Endothelial cell of umbilical vein (primary cell): ENCODE results near the gene TIMP1. TPM values are rescaled to one million over a fixed set of nuclear protein-coding genes. Genes with fewer than 3 reads are reported as not detected.

ENCODE experiments used
- BruUV-seq: library from RNA; stranded (reverse); fragments of 400-500 nt; replicated peaks from 2 replicates; lab custom pipeline; 2021; lab: Mats Ljungman, UMichigan
- CTCF ChIA-PET: fragments of 300-600, 350-600 bp; sonication (Branson Sonifier 250); formaldehyde crosslinking; loops from one replicate; lab custom pipeline; 2021; ENCODE audit warnings: antibody characterized with exemption, inconsistent platforms; lab: Charles Lee
- POLR2A ChIA-PET: fragments of 300-600, 350-600 bp; sonication (Branson Sonifier 250); formaldehyde crosslinking; loops from one replicate; lab custom pipeline; 2021; ENCODE audit warnings: antibody characterized with exemption, inconsistent platforms; lab: Charles Lee
- DNase-seq: peaks from one replicate; pipeline ENCODE4 v3.0.0-alpha.2; 2011; ENCODE audit warnings: low read depth, low spot score
- FAIRE-seq: peaks from 2 replicates; lab custom pipeline; 2011; peaks lifted over from hg19 to GRCh38; lab: Jason Lieb, UNC
- H2AFZ ChIP-seq: 2 replicates; pipeline ENCODE4 v1.6.0; 2012; ENCODE audit warnings: low read depth, low read length, control low read depth, inconsistent platforms
- H3K27ac ChIP-seq: 2 replicates; pipeline ENCODE4 v1.5.1; 2011; ENCODE audit warnings: low read depth, mild to moderate bottlenecking, control low read depth, low read length, moderate library complexity; ENCODE audit not compliant: insufficient read depth
- H3K27me3 ChIP-seq, 2 experiments: 2 replicates each; pipeline versions ENCODE4 v1.6.0 to v1.6.1; 2011; ENCODE audit warnings: low read length in 2 of 2, mixed read lengths in 1 of 2; ENCODE audit not compliant: control insufficient read depth in 2 of 2, insufficient read depth in 2 of 2
- H3K36me3 ChIP-seq, 2 experiments: 2 replicates in 1 of 2; 3 replicates in 1 of 2; pipeline ENCODE4 v1.5.1; 2011; ENCODE audit warnings: low read length in 2 of 2, mild to moderate bottlenecking in 1 of 2, moderate library complexity in 1 of 2; ENCODE audit not compliant: control insufficient read depth in 2 of 2, insufficient read depth in 2 of 2; ENCODE audit errors: extremely low read depth in 1 of 2
- H3K4me1 ChIP-seq: 3 replicates; pipeline ENCODE4 v1.5.1; 2011; ENCODE audit warnings: mild to moderate bottlenecking, low read length; ENCODE audit not compliant: control insufficient read depth, insufficient read depth; ENCODE audit errors: extremely low read depth
- H3K4me2 ChIP-seq: 2 replicates; pipeline ENCODE4 v1.6.1; 2011; ENCODE audit warnings: low read length, control low read depth, mixed read lengths; ENCODE audit not compliant: insufficient read depth
- H3K4me3 ChIP-seq, 3 experiments: fragments of 200-600 bp in 1 of 3; sonication (generic), shearing (Covaris generic) in 1 of 3; replicated peaks in 1 of 3; 2 replicates each; pipeline ENCODE4 v1.5.1; 2011 to 2016; ENCODE audit warnings: control low read depth in 3 of 3, low read length in 3 of 3, mild to moderate bottlenecking in 2 of 3, inconsistent platforms in 1 of 3, low read depth in 1 of 3, moderate library complexity in 1 of 3; ENCODE audit not compliant: insufficient read depth in 1 of 3
- H3K79me2 ChIP-seq: 2 replicates; pipeline ENCODE4 v1.6.0; 2012; ENCODE audit warnings: low read length, inconsistent platforms; ENCODE audit not compliant: control insufficient read depth, insufficient read depth
- H3K9ac ChIP-seq: replicated peaks from 2 replicates; pipeline ENCODE3; 2011; ENCODE audit warnings: low read length, control low read depth; ENCODE audit not compliant: insufficient read depth; ENCODE audit errors: extremely low read depth
- H3K9me1 ChIP-seq: replicated peaks from 3 replicates; pipeline ENCODE4 v1.6.0; 2011; ENCODE audit warnings: mild to moderate bottlenecking, low read length; ENCODE audit not compliant: control insufficient read depth, insufficient read depth; ENCODE audit errors: extremely low read depth
- H3K9me3 ChIP-seq: replicated peaks from 2 replicates; pipeline ENCODE4 v1.5.1; 2012; ENCODE audit warnings: low read length, inconsistent platforms; ENCODE audit not compliant: control insufficient read depth, insufficient read depth
- H4K20me1 ChIP-seq: replicated peaks from 2 replicates; pipeline ENCODE3; 2011; ENCODE audit warnings: mild to moderate bottlenecking, low read length; ENCODE audit not compliant: control insufficient read depth, insufficient read depth; ENCODE audit errors: extremely low read depth
- EZH2 ChIP-seq: IDR thresholded peaks from 2 replicates; pipeline ENCODE4 v1.6.1; 2012; ENCODE audit warnings: borderline replicate concordance, low read depth, mild to moderate bottlenecking, moderate library complexity, low read length, inconsistent platforms; ENCODE audit not compliant: severe bottlenecking
- FOS ChIP-seq: IDR thresholded peaks from 2 replicates; pipeline ENCODE4 v1.6.1; 2011; ENCODE audit warnings: mild to moderate bottlenecking, low read length, moderate library complexity, borderline replicate concordance; ENCODE audit not compliant: insufficient read depth
- GATA2 ChIP-seq: IDR thresholded peaks from 2 replicates; pipeline ENCODE4 v1.7.0; 2011; ENCODE audit warnings: low read depth, mild to moderate bottlenecking, moderate library complexity, mixed read lengths, low read length; ENCODE audit not compliant: insufficient read length, insufficient read depth
- JUN ChIP-seq: IDR thresholded peaks from 2 replicates; pipeline ENCODE4 v1.6.1; 2011; ENCODE audit warnings: borderline replicate concordance, low read depth; ENCODE audit not compliant: insufficient read length, insufficient read depth
- MYC ChIP-seq: IDR thresholded peaks from one replicate; pipeline ENCODE4 v1.6.1; 2011; ENCODE audit warnings: mild to moderate bottlenecking, low read depth, low read length
- POLR2A ChIP-seq: IDR thresholded peaks from 2 replicates; pipeline ENCODE4 v1.6.1; 2012; ENCODE audit warnings: low read depth, mild to moderate bottlenecking, control low read depth, low read length
- POLR2AphosphoS5 ChIP-seq: IDR thresholded peaks from 2 replicates; pipeline ENCODE4 v1.6.1; 2012; ENCODE audit warnings: low read depth, mild to moderate bottlenecking, control low read depth, low read length, moderate library complexity; ENCODE audit not compliant: insufficient read depth
- dilution Hi-C: fragments of 300-500 bp; cut with MboI; formaldehyde crosslinking; loops from one replicate; pipeline ENCODE4 v1.15.0; 2019; ENCODE audit warnings: low sequenced_read_pairs; ENCODE audit not compliant: extremely low pct_ligation_motif_present
- intact Hi-C: fragments of 100-400 bp; cut with micrococcal nuclease; formaldehyde crosslinking; loops from one replicate; pipeline ENCODE4 v1.10.0; 2022
- polyA plus RNA-seq, 4 experiments: library from polyadenylated mRNA; depleted of rRNA in 3 of 4; stranded (reverse) in 3 of 4; unstranded in 1 of 4; fragments of >200 nt; gene quantifications; 2 replicates each; pipeline versions ENCODE4 v1.2.1 to v1.2.3, GENCODE V29; 2011 to 2012; ENCODE audit warnings: missing spikeins in 1 of 4
- total RNA-seq: library from RNA; stranded (reverse); gene quantifications from 2 replicates; pipeline ENCODE4 v1.2.3, GENCODE V29; 2021
- TF ChIP-seq, protein P1 (sequence below): IDR thresholded peaks from 2 replicates; pipeline ENCODE4 v1.6.1; 2011; ENCODE audit not compliant: insufficient read depth, insufficient read length
- TF ChIP-seq, protein P2 (sequence below), 2 donors: IDR thresholded peaks; 1 replicate in 1 of 2; 2 replicates in 1 of 2; pipeline ENCODE4 v1.5.1; 2011; ENCODE audit warnings: low read length in 2 of 2, mild to moderate bottlenecking in 2 of 2, moderate library complexity in 2 of 2, control low read depth in 1 of 2, inconsistent platforms in 1 of 2, low read depth in 1 of 2; ENCODE audit not compliant: insufficient read depth in 1 of 2; ENCODE audit errors: extremely low read depth in 1 of 2

Gene TIMP1
- total and polyA plus RNA-seq, 2 donors (not counting 3 experiments of a cell fraction or from before 2014, with no cell fraction given): 124 to 277 TPM

GRCh38 chrX:47596256-47596655, 14.0 kb downstream of the TIMP1 start:
- Histone ChIP-seq H3K9me3 (no peaks in the 10 kb centered on the region), H3K4me1 (no peaks in the 10 kb centered on the region), H4K20me1 (no peaks in the 10 kb centered on the region), H3K9me1 (no peaks in the 10 kb centered on the region), H3K79me2 (no peaks in the 10 kb centered on the region), H3K9ac (no peak overlapping the region), H3K36me3 (no peaks in the 10 kb centered on the region), H3K4me2 (no peak overlapping the region), H2AFZ (no peak overlapping the region), H3K27me3 (peaks cover 0 to 2% of the 10 kb centered on the region in 2 experiments), H3K27ac (no peak overlapping the region), H3K4me3 (no peak overlapping the region)
- ChIA-PET POLR2A (no interaction called here), CTCF (no interaction called here)
- no peak for FAIRE-seq
- DNase-seq: no peak
- BruUV-seq: no TSS peak
- dilution Hi-C loops (no loop called here), intact Hi-C loops (no loop called here)
- TF ChIP-seq EZH2 (no peak), POLR2A (no peak), MYC (no peak), FOS (no peak), GATA2 (no peak), JUN (no peak), POLR2AphosphoS5 (no peak)
- TF ChIP-seq, protein P1, sequence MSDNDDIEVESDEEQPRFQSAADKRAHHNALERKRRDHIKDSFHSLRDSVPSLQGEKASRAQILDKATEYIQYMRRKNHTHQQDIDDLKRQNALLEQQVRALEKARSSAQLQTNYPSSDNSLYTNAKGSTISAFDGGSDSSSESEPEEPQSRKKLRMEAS: no peak
- TF ChIP-seq, protein P2, sequence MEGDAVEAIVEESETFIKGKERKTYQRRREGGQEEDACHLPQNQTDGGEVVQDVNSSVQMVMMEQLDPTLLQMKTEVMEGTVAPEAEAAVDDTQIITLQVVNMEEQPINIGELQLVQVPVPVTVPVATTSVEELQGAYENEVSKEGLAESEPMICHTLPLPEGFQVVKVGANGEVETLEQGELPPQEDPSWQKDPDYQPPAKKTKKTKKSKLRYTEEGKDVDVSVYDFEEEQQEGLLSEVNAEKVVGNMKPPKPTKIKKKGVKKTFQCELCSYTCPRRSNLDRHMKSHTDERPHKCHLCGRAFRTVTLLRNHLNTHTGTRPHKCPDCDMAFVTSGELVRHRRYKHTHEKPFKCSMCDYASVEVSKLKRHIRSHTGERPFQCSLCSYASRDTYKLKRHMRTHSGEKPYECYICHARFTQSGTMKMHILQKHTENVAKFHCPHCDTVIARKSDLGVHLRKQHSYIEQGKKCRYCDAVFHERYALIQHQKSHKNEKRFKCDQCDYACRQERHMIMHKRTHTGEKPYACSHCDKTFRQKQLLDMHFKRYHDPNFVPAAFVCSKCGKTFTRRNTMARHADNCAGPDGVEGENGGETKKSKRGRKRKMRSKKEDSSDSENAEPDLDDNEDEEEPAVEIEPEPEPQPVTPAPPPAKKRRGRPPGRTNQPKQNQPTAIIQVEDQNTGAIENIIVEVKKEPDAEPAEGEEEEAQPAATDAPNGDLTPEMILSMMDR (IDR thresholded peaks at IDR 0.05; ENCODE audit: extremely low read depth in 1 of 2, insufficient read depth in 1 of 2, low read depth in 1 of 2, low read length in 2 of 2): no peak
